ENCODE data around the gene TOGARAM2. TPM values are rescaled to one million over a fixed set of nuclear protein-coding genes. Genes with fewer than 3 reads are reported as not detected.

The TOGARAM2 gene
- 10 to 100 TPM in 1 of 4 donors, 1 to 10 TPM in 1, under 1 TPM in 2; 0.19 to 10.4 (median 0.96) TPM for total RNA-seq

DNA sequence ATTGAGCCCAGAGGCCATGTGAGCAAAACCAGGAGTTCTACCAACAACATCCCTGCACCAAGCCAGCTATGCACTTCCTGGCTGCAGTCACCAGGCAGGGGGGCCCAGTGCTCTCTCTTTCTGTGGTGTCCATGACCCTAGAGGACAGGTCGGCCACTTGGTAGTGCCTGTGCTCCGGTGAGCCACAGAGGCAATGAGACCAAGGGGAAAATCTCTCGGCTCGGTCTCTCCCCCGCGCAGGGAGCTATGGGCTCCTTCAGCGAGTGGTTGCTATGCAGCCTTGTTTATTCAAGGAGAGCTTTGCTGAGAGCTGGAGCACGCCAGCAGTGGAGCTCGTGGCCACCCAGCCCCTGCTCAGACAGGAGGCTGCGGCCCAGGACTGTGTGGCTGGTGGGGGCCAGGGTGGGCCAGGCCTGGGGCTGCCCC lies at the start of gene TOGARAM2:
Gene TOGARAM2 (plus strand): TSS at position 283 of the 426 bp plus-strand sequence. CDS start 13,537 bp downstream, outside the sequence.
- TF ChIP-seq, protein P1, sequence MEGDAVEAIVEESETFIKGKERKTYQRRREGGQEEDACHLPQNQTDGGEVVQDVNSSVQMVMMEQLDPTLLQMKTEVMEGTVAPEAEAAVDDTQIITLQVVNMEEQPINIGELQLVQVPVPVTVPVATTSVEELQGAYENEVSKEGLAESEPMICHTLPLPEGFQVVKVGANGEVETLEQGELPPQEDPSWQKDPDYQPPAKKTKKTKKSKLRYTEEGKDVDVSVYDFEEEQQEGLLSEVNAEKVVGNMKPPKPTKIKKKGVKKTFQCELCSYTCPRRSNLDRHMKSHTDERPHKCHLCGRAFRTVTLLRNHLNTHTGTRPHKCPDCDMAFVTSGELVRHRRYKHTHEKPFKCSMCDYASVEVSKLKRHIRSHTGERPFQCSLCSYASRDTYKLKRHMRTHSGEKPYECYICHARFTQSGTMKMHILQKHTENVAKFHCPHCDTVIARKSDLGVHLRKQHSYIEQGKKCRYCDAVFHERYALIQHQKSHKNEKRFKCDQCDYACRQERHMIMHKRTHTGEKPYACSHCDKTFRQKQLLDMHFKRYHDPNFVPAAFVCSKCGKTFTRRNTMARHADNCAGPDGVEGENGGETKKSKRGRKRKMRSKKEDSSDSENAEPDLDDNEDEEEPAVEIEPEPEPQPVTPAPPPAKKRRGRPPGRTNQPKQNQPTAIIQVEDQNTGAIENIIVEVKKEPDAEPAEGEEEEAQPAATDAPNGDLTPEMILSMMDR (IDR thresholded peaks at IDR 0.05): no peak
- ATAC-seq (ENCODE audit: low FRiP score) (peak; percentile 37), DNase-seq (ENCODE audit: low spot score) (no peak)

DNA sequence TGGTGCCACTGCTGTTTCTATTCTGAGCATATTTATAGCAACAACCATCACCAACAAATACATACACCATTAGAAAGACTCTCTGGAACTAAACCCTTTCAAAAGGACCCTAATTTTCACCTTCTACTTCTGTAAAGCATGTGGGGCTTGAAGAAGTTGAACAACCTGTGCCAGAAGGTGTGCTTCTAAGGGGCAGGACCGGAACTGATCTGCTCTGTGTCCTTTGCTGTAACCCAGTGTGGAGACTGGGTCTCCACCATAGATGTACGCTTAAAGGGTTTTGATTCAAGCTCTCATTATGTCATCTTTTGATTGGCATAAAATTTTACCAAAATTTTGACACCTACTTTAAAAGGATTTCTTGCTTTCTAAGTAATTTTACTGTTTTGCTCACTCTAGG lies 46.3 kb upstream of the TOGARAM2 start:
- no peak for ATAC-seq (ENCODE audit: low FRiP score)

DNA sequence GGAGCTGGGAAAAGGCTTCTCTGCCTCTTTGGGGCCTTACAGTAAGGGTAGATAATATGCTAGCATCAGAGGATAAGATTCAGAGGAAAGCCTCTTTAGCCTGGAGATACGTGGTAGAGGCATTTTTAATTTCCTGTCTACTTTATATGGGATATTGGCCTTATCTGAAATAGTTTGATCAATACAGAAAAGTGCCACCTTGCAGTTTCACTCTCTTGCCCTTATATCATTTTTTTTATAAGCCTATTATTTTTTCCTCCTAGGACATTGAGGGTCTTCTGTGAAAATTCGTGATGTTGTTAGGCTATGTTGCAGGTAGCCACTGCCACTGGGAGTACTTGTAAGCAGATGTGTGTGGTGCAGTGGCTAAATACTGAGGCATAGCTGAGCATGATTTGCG lies 40.1 kb upstream of the TOGARAM2 start:
- DNase-seq (ENCODE audit: low spot score): no peak
- TF ChIP-seq, protein P1 (IDR thresholded peaks at IDR 0.05): no peak
- ATAC-seq (ENCODE audit: low FRiP score): no peak

More for the DNA sequence above, 46.3 kb upstream of the TOGARAM2 start:
- no peak for DNase-seq (ENCODE audit: low spot score)
- TF ChIP-seq, protein P1 (IDR thresholded peaks at IDR 0.05): no peak

DNA sequence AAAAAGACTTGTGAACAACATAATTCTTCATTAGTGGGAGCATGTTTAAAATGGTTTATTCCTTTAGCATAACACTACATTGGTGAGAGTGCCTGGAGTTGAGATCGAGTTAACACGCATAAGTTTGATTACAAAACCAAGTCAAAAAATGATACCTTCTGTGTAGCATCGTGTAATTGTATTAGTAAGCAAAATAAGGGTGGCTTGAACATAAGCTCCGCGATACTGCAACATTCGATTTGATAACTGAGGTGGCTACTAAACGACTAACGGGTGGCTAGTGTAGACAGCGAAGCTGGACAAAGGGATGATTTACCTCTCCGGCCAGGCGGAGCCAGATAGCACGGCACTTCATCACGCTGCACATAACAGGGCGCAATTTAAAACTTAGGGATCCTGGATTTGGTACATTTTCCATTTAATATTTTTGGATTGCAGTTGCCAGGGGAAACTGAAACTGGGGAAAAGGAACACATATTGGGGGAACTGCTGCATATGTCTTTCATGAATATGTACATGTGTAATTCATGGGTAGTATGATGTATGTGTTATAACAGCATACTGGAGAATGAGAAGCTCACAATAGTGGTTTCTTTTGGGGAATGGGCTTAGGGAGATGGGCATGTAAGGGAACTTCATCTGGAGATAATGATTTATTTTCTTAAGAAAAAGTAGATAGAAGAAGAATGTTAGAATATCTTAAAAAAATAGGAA lies 36.4 kb upstream of the TOGARAM2 start:
- no peak for ATAC-seq (ENCODE audit: low FRiP score)
- TF ChIP-seq, protein P1 (IDR thresholded peaks at IDR 0.05): no peak

DNA sequence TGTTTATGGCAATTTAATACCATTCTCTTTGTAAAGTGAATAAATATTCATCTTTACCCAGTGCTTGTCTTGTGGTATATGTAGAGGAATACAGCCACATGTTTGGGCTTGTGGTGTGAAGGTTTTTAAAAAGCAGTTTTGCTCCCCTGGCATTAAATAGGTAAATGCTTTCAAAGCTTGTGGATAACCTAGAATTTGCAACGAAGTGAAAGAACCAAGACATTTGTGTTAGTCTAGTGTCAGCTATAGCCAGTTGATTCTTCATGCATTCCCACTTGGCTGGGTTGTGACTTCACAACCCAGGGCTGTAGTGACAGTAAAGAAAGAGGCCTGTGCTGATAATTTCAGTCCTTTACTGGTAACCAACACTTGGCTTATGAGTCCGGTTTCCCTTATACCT lies 32.9 kb upstream of the TOGARAM2 start:
- no peak for ATAC-seq (ENCODE audit: low FRiP score)
- DNase-seq (ENCODE audit: low spot score): no peak
- TF ChIP-seq, protein P1 (IDR thresholded peaks at IDR 0.05): no peak

More for the DNA sequence above, 36.4 kb upstream of the TOGARAM2 start:
- no peak for DNase-seq (ENCODE audit: low spot score)

- TF ChIP-seq, protein P1 (IDR thresholded peaks at IDR 0.05): no peak
- no peak for DNase-seq (ENCODE audit: low spot score)
- ATAC-seq (ENCODE audit: low FRiP score): no peak
Observed at GRCh38 chr2:28949190-28949589, 31.9 kb upstream of the TOGARAM2 start.

Data from omental fat pad (tissue), 4 donors.